GM19467 (cell line): ENCODE measurements around the gene LSMEM2.

Experiments
- ATAC-seq: cut with Tn5 transposase; IDR thresholded peaks from one replicate; pipeline ENCODE4 v1.9.1; 2021; ENCODE audit warnings: mild to moderate bottlenecking, moderate library complexity; ENCODE audit not compliant: unreplicated experiment

The LSMEM2 gene

GRCh38 chr3:50337175-50337861 is 58.4 kb downstream of the LSMEM2 start:
- ATAC-seq = peak; percentile 68
